Ishikawa (cell line): ENCODE results near the gene ZCCHC7.

ENCODE experiments used
- CEBPB ChIP-seq: IDR thresholded peaks from 2 replicates; pipeline ENCODE4 v1.6.1; 2012
- CREB1 ChIP-seq: IDR thresholded peaks from 2 replicates; pipeline ENCODE4 v1.6.1; 2012; ENCODE audit warnings: low read depth
- EGR1 ChIP-seq: IDR thresholded peaks from 2 replicates; pipeline ENCODE4 v1.6.1; 2012
- EP300 ChIP-seq: IDR thresholded peaks from 2 replicates; pipeline ENCODE4 v1.6.1; 2012; ENCODE audit warnings: borderline replicate concordance
- FOXM1 ChIP-seq: IDR thresholded peaks from 2 replicates; pipeline ENCODE4 v1.6.1; 2012; ENCODE audit warnings: low read depth, borderline replicate concordance
- MAX ChIP-seq: IDR thresholded peaks from 2 replicates; pipeline ENCODE4 v1.6.1; 2012
- NFIC ChIP-seq: IDR thresholded peaks from 2 replicates; pipeline ENCODE4 v1.6.1; 2012
- RAD21 ChIP-seq: IDR thresholded peaks from 2 replicates; pipeline ENCODE4 v1.6.1; 2012; ENCODE audit warnings: low read depth
- REST ChIP-seq: IDR thresholded peaks from 2 replicates; pipeline ENCODE4 v1.6.1; 2012; ENCODE audit warnings: low read depth, mild to moderate bottlenecking
- TAF1 ChIP-seq: IDR thresholded peaks from 2 replicates; pipeline ENCODE4 v1.6.1; 2012; ENCODE audit warnings: low read depth, mild to moderate bottlenecking
- TCF12 ChIP-seq: IDR thresholded peaks from 2 replicates; pipeline ENCODE4 v1.6.1; 2012; ENCODE audit warnings: low read depth
- TEAD4 ChIP-seq: IDR thresholded peaks from 2 replicates; pipeline ENCODE4 v1.6.1; 2012
- USF1 ChIP-seq: IDR thresholded peaks from 2 replicates; pipeline ENCODE4 v1.6.1; 2012
- YY1 ChIP-seq: IDR thresholded peaks from 2 replicates; pipeline ENCODE4 v1.6.1; 2012; ENCODE audit warnings: low read depth
- ZBTB7A ChIP-seq: IDR thresholded peaks from 2 replicates; pipeline ENCODE4 v1.6.1; 2012; ENCODE audit warnings: low read depth

The ZCCHC7 gene

GRCh38 chr9:37179576-37179975 is 59.2 kb downstream of the ZCCHC7 start:
- no peak for TF ChIP-seq CEBPB
- no peak for TF ChIP-seq ZBTB7A
- no peak for TF ChIP-seq NFIC
- TF ChIP-seq CREB1 = no peak

- TF ChIP-seq RAD21 = no peak
- TF ChIP-seq USF1 = no peak
- no peak for TF ChIP-seq REST
- TF ChIP-seq ZBTB7A = no peak
- TF ChIP-seq CREB1 = no peak
- no peak for TF ChIP-seq CEBPB
- no peak for TF ChIP-seq YY1
Measured at GRCh38 chr9:37180138-37180537, 59.8 kb downstream of the ZCCHC7 start.

GRCh38 chr9:37182718-37183117 is 62.3 kb downstream of the ZCCHC7 start:
- TF ChIP-seq RAD21 = no peak
- no peak for TF ChIP-seq USF1
- TF ChIP-seq ZBTB7A = no peak
- no peak for TF ChIP-seq TAF1
- no peak for TF ChIP-seq CREB1
- TF ChIP-seq REST = no peak
- TF ChIP-seq MAX = no peak
- TF ChIP-seq CEBPB = no peak
- no peak for TF ChIP-seq TEAD4
- TF ChIP-seq NFIC = no peak
- no peak for TF ChIP-seq TCF12

GRCh38 chr9:37184905-37185867 is 64.8 kb downstream of the ZCCHC7 start:
- TF ChIP-seq REST (no peak), CEBPB (peak; percentile 64; the same call in 1 of the 2 replicates), TAF1 (no peak), EGR1 (no peak), USF1 (no peak)

- TF ChIP-seq EP300 = no peak
- TF ChIP-seq NFIC = no peak
- no peak for TF ChIP-seq YY1
- TF ChIP-seq CREB1 = no peak
- no peak for TF ChIP-seq TAF1
- no peak for TF ChIP-seq FOXM1
- TF ChIP-seq TCF12 = no peak
- no peak for TF ChIP-seq TEAD4
- no peak for TF ChIP-seq USF1
- no peak for TF ChIP-seq RAD21
- no peak for TF ChIP-seq REST
- no peak for TF ChIP-seq MAX
- no peak for TF ChIP-seq CEBPB
- no peak for TF ChIP-seq ZBTB7A
Measured at GRCh38 chr9:37187292-37187691, 66.9 kb downstream of the ZCCHC7 start.
